Stimulated activated CD4-positive, alpha-beta T cell treated with anti-CD3 and anti-CD28 coated beads, TNF-alpha, amount 100 ng/mL, for 48 hours (primary cell): ENCODE data around the gene SMG7.

Experiments
- DNase-seq, 3 donors: peaks; one replicate each; pipeline ENCODE4 v3.0.0-alpha.2; 2020; ENCODE audit warnings: low read depth in 3 of 3

Gene SMG7

GRCh38 chr1:183562701-183563100, 90.4 kb downstream of the SMG7 start:
- no peak for DNase-seq

- no peak for DNase-seq
Observed at GRCh38 chr1:183565261-183565660, 93.0 kb downstream of the SMG7 start.

- DNase-seq: no peak
Observed at GRCh38 chr1:183566026-183566425, 93.7 kb downstream of the SMG7 start.

- DNase-seq: no peak
Observed at GRCh38 chr1:183567584-183567983, 95.3 kb downstream of the SMG7 start.

GRCh38 chr1:183568176-183569021, 96.1 kb downstream of the SMG7 start:
- DNase-seq: no peak

- DNase-seq: no peak
Observed at GRCh38 chr1:183569141-183569540, 96.8 kb downstream of the SMG7 start.

- DNase-seq: no peak
Observed at GRCh38 chr1:183569801-183570200, 97.5 kb downstream of the SMG7 start.

GRCh38 chr1:183570451-183570850, 98.2 kb downstream of the SMG7 start:
- DNase-seq: no peak

GRCh38 chr1:183571678-183572268, 99.5 kb downstream of the SMG7 start:
- no peak for DNase-seq

GRCh38 chr1:183572721-183573120, 100.4 kb downstream of the SMG7 start:
- no peak for DNase-seq

- DNase-seq: no peak
Observed at GRCh38 chr1:183575606-183576005, 103.3 kb downstream of the SMG7 start.

GRCh38 chr1:183576537-183576936, 104.2 kb downstream of the SMG7 start:
- DNase-seq: no peak

- DNase-seq: no peak
Observed at GRCh38 chr1:183577897-183578465, 105.7 kb downstream of the SMG7 start.

GRCh38 chr1:183578856-183579255, 106.6 kb downstream of the SMG7 start:
- DNase-seq: no peak

- no peak for DNase-seq
Observed at GRCh38 chr1:183580281-183580682, 108.0 kb downstream of the SMG7 start.

GRCh38 chr1:183582021-183582713, 109.9 kb downstream of the SMG7 start:
- no peak for DNase-seq

GRCh38 chr1:183583466-183583865, 111.2 kb downstream of the SMG7 start:
- no peak for DNase-seq

- no peak for DNase-seq
Observed at GRCh38 chr1:183584147-183584546, 111.8 kb downstream of the SMG7 start.

- no peak for DNase-seq
Observed at GRCh38 chr1:183585038-183585437, 112.7 kb downstream of the SMG7 start.

GRCh38 chr1:183586455-183586854, 114.2 kb downstream of the SMG7 start:
- no peak for DNase-seq

GRCh38 chr1:183586926-183587325, 114.6 kb downstream of the SMG7 start:
- no peak for DNase-seq

GRCh38 chr1:183588827-183589226, 116.5 kb downstream of the SMG7 start:
- no peak for DNase-seq
